Measurements from ENCODE around the gene P2RY6. TPM values are rescaled to one million over a fixed set of nuclear protein-coding genes. Genes with fewer than 3 reads are reported as not detected.

P2RY6 gene
- polyA plus RNA-seq, 10 donors: 1.3 to 3.1 (median 2.0) TPM

DNA sequence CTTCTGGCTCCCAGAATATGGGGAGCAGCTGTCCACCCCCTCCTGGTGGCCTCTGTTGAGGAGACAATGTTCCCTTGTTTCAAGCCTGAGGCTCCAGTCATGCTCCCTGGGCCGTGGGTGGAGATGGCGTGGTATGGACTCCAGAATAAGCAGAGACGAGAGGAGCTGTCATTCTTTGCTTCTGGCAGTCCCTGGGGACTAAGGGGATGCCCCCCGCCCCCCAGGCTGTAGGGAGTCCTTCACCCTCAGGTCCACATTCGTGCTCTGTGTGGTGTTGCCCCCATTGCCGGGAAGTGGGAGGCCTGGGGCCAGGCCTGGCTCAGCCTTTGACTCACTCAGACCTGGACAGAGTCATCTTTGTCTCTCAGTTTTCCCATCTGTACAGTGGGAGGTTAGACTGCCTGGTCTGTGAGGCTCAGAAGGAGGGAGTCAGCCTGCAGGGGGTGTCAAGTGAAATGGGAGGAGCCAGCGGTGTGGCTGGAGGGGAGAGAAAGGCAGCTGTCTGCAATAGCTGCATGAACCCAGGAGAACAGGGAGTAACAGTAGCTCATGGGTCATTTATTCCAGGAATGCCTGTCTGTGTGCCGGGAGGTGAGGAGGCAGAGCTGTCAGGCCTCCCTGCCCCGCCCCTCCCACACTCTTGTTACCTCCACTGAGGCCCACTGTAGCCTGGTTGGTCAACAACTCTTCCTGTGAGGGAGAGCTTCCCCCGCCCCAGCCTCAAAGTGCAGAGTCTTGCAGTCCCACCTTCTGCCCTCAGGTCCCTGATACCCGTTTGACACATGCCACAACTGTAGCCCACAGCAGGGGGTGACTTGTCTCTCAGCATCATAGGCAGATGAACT, 42.2 kb downstream of the P2RY6 start:
- DNase-seq: peak in 1 of 3 donors; percentile 57

DNA sequence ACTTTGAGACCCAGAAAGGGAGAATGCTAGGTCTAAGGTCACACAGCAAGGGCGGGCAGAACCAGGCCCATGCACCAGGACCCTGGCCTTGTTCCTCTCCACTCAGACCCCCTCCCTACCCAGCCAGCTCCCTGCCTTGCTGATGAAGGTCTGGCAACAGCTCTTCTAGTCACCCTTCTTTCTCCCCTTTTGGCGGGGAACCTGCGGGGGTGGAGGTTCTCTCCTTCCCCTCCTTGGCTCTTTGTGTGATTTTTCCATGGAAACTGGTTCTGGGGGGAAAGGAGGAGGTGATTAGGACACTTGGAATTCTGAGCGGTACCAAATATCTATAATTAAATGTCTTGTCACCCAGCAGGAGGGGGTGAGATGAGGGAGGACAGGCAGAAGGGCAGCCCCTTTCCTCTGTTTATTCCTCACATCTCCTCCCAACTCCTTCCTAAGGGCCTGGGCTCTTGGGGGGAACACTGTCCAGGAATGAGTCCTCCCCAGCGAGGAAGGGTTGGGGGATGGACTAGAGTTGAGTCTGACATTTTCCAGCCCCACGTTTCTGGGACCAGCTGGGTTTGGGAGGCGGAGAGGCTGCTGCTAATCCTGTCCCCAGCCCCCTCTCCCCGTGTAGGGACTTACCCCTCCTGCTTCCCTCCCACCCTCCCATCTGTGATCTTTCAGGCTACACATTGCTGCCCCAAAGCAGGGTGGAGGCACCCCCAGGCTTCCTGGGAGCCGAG, 43.3 kb downstream of the P2RY6 start:
- peak in 1 of 3 donors; percentile 56 for DNase-seq

DNA sequence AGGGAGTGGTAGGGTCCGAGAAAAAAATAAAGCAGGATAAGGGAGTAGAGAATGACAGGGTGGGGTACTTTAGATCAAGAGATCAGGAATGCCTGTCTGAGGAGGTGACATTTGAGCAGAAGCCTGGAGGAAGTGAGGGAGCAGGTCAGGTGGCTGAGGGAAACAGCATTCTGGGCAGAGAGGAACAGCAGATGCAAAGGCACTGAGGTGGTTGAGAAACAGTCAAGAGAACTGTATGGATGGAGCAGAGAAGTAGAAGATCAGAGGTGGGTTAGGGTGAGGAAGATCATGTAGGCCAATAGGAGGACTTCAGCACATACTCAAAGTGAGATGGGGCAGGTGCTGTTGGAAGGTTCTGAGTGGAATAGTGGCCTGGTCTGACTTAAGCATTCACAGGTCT, 44.3 kb downstream of the P2RY6 start:
- DNase-seq: no peak

- no peak for DNase-seq
These were observed 45.2 kb downstream of the P2RY6 start for GRCh38 chr11:73317373-73317772.

- DNase-seq: no peak
These were observed 45.7 kb downstream of the P2RY6 start for GRCh38 chr11:73317803-73318202.

DNA sequence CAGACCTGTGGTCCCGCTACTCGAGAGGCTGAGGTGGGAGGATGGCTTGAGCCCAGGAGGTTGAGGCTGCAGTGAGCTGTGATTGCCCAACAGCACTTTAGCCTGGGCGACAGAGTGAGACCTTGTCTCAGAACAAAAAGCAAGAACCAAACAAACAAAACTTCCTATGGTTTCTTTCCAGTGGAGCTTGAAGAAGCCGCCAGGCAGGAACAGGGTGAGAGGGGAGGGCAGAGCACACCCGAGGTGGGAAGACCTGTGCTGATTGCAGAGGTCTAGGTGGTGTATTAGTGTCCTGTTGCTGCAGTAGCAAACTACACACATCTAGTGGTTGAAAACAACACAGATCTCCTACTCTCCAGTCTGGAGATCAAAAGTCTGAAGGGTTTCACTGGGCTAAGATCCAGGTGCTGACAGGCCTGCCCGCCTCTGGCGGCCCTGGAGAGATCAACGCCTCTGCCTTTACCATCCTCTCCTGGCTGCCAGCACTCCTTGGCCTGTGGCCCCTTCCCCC, 46.4 kb downstream of the P2RY6 start:
- no peak for DNase-seq

DNA sequence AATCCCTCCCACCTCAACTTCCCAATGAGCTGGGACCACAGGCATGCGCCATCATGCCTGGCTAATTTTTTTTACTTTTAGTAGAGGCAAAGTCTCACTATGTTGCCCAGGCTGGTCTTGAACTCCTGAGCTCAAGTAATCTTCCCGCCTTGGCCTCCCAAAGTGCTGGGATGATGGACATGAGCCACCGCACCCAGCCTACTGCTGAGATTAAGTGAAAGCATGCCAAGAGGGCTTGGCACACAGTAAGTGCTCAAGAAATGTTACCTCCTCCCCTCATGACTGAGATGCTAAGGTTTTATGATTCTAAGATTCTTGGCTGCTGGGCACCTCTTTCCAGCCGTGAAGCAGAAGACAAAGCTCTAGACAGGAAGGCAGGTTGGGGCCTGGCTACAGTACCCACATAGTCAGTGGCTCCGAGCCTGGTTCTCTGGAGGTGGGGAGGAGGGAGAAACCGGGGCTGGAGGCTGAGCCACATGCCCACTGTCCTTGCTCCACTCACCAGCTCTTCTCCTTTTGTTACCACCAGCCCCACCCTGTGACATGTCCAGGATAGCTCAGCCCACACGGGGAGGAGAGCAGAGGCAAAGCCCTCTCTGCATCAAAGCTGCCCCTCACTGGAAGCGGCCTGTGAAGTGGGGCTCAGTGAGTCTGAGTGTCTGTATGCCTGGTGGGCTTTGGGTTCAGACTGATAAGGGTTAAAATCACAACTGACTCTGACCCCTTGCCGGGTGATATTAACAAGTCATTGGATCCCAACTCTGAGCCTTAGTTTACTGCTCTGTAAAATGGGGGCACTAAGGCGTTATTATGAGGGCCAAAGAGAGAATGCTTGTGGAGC, 48.8 kb downstream of the P2RY6 start:
- peak in 1 of 3 donors; percentile 34 for DNase-seq

DNA sequence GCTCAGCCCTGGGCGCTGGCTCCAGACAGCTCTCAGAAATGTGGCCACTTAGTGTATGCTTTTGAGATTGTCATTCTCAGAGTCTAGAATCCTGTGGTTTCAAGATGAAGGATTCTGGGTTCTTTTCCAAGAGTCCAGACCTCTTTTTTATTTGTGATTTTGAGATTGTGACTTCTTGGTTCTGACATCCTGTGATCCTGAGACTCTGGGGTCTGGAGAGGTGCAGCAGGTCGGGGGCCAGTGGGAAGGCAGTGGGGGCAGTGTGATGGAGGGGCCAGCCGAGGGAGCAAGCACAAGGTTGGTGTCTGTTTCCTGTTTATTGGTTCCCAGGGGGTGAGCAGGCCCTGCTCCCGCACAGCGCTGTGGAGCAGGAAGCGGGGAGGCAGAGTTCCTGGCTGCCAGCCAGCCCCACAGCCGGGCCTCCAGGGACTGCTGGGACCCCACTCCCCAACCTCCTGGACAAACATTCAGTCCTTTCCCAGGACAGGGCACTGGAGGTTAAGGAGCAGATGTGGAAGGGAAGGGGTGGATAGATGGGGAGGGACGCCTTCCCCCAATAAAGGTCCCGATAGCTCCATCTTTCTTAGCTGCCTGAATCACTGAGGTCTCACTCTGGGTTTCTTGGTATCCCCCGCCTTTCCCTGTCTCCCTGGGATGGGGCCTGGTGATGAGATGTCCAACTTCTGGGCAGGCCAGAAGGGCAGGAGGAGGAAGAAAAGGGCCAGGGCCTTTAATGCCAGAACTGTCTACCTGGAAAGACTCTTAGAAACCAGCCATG, 49.7 kb downstream of the P2RY6 start:
- peak in 2 of 3 donors; percentile 35 to 79 for DNase-seq

DNA sequence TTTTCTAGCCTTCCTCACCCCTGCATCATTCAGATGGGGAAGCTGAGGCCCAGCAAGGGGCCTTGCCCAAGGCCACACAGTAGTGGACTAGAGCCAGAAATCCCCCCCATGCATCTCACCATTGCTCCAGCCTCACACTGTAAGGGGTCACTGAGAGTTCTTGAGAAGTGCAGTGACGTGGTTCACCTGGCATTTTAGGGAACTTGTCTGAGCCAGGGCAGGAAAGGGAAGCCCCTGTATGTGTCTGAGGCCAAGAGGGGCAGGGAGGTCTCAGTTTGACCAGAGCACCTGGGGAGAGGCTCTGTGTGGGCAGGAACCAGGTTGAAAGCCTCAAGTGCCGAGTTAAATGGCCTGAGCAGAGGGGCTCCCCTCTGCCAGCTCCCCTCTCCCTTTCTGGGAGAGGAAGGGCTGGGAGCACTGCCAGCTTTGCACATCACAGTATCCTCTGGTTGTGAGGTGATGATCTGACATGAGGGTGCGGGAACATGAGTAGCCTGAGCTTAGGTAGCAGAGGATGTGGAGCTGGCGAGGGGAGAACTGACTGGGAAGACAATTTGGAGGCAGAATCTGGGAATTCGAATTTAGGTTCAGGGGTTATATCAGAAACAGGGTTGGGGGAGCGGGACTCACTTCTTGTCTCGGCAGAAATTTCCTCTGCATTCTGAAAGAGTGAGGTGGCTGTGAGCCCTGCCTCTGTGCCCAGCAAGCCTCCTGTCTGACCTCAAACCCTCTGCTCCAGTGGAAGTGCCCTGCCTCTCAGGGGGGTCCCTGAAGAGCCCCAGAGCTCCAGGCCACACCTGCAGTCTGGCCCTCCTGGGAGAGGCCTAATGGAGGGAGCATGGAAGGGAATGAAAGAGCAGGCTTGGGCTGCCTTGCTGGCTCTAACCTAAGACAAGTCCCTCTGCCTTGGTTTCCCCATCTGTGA, 50.5 kb downstream of the P2RY6 start:
- peak in 1 of 3 donors; percentile 67 for DNase-seq

- peak; percentile 65 to 89 (median 79) for DNase-seq
These were observed 51.3 kb downstream of the P2RY6 start for GRCh38 chr11:73323464-73323863.

DNA sequence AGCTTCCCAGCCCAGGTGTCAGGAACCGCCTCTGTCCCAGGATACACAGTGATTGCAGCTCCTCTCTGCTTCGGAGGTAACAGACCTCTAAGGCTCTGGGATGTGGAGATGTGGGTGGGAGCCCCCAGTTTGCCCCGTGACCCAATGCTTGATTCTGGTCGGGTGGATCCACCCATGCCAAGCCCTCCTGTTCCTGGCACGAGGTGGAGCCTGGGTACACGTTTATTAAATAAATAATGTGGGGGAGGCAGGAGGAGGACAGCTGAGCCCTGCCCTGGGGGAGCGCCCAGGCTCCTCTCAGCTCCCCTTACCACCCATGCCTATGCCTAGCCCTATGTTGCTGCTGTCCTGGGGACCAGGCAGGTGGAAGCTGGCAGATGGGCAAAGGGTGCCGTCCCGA, 52.0 kb downstream of the P2RY6 start:
- no peak for DNase-seq

- no peak for DNase-seq
These were observed 52.5 kb downstream of the P2RY6 start for GRCh38 chr11:73324665-73325035.

GRCh38 chr11:73325036-73325981, 53.2 kb downstream of the P2RY6 start:
- no peak for DNase-seq

DNA sequence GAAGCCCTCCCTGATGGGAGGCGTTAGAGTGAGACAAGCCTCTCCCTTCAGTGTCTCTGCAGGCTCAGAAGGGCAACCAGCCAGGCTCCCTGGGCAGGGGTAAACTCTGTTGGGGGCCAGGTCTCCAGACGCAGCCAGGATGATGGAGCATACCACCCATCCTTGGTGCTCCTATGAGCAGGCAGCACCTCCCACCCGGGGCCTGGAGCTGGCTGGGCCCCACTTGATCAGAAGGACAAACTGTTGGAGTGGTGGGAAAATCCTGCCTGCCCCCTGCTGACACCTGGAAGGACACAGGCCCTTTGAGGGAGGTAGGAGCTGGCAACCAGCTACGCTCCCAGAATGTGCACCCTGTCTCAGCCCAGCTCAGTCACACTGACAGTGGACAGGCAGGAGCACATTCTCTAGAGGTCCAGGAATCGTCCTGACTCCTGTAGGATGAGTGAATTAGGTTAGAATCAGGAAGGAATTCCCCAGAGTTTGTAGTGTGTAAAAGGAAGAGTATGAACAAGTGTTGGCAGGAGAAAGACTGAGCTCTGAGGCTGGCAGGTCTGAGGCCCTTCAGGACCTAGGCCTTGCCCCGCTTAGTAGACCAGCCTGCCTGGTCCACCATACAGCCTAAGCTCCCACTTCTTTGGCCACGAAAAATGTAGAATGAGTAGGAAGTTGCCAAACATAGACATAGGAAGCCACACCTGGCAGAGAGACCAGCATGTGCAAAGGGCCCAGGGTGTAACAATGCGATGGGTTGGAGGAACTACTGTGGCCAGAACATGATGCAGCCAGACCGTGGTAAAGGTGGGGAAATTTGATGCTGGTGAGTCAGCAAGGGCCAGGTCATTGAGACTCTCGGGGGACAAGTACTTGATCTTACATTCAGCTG, 55.0 kb downstream of the P2RY6 start:
- no peak for DNase-seq

- DNase-seq: no peak
These were observed 55.8 kb downstream of the P2RY6 start for GRCh38 chr11:73327812-73328364.

DNA sequence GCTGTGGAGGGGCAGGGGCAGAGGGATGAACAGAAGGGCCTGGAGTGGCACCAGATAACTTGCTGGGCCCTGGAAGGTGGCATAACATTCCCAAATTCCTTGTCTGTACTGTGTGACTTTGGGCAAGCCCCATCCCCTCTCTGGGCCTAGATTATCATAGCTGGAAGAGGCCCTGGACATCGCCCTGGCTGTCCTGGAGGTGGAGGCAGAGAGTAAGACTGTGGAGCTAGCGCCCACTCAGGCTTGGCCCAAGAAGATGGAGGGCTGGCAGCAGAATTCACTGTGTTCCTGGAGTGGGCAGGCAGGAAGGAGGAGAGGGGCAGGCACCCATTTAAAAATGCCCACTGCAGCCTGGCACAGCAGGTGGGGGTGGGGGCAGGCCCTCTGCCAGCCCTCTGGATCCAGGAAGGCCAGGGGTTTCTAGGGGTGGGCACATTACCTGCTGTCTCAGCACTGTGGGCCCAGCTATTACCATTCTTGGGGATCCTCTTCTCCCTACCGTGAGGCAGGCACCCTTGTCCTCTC, 58.5 kb downstream of the P2RY6 start:
- no peak for DNase-seq
